Nucleus accumbens (tissue), 56 donors: Measurements from ENCODE around the gene HCAR2.
A peak's percentile ranks its signal among the peaks of the same experiment; 100 is the strongest.
"Not testable (repeated sequence)": the region's sequence is repeated elsewhere in the genome, so short reads cannot be mapped to it uniquely, and the experiment has no call there.

ENCODE experiments used
- DNase-seq, 56 donors: peaks; one replicate each; lab custom pipeline; 2025; lab: John Stamatoyannopoulos, UW

The HCAR2 gene

DNA sequence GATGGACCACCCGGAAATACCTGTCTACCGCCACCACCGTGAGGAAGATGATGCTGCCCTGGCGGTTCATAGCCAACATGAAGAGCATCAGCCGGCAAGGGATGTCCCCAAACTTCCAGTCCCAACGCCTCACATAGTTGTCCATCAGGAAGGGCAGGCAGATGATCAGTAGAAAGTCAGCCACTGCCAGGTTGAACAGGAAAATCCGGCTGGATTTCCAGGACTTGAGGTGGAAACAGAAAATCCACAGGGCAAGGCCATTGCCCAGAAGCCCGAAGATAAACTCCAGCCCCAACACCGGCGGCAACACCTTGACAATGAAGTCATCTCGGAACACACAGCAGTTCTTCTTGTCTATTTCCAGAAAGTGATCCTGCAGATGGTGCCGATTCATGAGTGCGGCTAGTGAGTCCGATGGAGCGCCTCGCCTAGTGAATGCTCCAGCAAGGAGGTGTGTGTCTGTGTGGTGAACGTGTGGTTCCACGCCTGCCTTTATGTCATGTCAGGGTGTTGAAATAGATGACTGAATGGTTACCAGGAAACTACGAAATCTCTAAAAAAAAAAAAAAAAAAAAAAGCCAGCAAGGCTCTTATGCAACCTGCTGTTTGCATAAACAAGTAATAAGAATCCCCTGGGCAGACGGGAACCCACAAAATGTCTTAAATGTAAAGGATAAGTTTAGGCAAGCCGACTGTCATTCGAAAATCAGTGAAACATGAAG is at the start of gene HCAR2:
HCAR2 (minus strand) TSS at position 468 of the 722 bp plus-strand sequence; CDS start at position 394, 74 bp downstream.
- peak in 1 of 56 donors; percentile 0 for DNase-seq

DNA sequence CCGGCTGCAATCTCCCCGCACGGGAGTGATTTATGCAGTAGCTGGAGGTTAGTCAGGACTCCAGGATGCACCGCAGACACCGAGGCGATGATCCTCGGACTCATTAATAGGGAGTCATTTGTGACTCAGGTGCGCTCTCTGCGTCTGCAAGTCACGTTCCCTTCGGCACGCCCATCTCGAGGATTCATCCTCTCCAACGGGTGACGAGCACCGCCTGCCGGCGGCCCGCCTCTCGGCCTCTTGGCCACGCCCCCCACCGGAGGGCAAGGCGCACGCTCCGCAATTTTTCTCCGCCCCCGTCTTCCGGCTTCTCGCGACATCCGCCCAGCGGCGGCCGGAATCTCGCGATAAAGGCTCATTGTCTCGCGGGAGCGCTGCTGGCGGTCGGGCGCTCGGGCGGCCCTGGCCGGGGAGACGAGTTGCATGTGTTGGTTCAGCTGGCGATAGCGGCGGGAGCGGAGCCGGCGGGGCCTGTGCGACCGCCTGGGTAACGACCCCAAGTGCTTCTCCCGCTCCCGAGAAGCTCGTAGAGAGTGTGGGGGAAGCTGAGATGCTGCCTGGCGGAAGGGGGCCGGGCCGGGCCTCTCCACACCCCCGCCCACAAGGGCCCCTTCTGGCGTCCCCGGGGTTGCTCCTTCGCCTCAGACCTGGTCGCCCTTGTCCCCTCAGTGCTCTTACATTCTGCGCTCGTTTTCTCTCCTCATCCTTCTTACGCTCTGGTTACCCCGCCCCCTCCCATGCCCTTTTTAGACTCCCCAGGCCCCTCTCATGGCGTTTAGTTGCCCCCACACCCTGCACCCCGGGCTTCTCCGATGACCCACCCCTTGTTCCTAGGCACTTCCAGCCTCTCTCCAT is 49.5 kb upstream of the HCAR2 start, which contains the start of gene DENR:
DENR (plus strand) TSS at position 361 of the 855 bp plus-strand sequence. CDS start 878 bp downstream, outside the sequence.
- peak; percentile 75 to 98 (median 95) for DNase-seq

DNA sequence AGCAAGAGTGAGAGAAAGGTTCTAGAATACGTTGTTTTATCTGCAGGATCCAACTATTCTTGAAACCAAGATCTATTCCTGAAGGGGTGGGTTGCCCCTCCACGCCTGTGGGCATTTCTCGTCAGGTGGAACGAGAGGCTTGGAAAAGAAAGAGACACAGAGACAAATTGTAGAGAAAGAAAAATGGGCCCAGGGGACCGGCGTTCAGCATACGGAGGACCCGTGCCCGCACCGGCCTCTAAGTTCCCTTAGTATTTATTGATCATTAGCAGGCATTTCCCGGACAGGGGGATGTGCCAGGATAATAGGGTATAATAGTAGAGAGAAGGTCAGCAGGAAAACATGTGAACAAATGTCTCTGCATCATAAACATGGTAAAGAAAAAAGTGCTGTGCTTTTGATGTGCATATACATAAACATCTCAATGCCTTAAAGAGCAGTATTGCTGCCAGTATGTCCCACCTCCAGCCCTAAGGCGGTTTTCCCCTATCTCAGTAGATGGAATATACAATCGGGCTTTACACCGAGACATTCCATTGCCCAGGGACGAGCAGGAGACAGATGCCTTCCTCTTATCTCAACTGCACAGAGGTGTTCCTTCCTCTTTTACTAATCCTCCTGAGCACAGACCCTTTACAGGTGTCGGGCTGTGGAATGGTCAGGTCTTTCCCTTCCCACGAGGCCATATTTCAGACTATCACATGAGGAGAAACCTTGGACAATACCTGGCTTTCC is 47.8 kb upstream of the HCAR2 start:
- not testable (repeated sequence) for DNase-seq

DNA sequence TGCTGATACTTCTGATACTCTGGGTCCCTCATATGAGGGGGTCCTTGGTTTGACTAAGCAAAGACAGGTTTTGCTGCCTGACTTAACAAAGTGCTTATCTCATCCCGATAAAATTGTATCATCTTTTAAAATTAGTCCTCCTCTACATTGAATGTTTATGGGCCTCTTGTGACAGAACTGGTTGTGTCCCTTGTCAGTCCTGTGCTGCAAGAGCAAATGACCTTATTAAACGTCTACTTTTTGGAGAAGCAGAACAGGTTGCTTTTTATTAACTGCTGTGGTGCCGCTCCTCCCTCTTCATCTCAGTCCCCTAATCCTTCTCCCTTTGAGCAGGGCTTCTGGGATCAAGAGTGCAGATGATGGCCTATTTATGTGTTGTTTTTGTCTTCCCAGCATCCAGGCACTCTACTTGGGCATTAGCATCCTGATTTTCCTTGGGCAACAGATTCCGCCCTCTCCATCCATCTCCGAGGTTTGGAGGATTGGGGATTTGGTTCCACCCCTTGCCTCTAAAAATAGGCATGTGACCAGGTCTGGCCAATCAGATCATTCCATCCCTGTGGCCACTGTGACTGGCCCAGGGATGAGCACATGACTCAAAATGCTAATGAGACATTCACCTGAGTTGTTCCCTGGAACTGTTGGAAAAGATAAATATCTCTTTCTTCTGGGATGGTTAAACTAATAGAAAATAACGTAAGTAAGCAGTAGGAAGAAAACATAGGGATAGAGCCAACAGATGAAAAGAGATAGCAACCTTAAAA is 46.6 kb upstream of the HCAR2 start:
- no peak for DNase-seq

DNA sequence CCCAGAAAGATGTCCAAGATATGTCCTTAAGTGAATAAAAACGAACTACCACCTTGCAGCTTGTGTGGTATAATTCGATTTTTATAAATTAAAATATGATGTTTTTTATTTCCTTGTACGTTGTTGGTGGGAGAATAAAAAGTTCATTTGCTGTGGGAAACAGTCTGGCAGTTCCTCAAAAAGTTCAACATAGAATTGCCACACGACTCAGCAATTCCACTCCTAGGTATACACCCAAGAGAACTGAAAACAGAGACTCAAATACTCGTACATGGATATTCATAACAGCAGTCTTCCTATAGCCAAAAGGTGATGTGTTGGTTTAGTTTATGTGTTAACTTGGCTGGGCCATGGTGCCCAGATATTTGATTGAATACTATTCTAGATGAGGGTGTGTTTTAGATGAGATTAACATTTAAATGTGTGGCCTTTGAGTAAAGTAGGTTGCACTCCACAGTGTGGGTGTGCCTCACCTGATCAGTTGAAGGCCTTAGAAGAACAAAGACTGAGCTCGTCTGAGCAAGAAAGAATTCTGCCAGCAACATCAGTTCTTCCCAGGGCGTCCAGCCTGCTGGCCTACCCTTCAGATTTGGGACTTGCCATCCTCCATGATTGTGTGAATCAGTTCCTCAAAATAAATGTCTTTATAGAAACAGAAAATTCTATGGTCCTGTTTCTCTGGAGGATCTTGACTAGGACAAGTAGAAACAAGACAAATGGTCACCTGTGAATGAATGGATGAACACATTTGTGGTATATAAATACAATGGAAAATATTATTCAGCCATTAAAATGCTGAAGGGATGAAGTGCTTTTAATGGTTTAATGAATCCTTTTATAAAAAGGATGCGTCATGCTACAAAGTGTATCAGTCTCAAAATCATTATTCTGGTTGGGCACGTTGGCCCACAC is 44.3 kb upstream of the HCAR2 start:
- DNase-seq, result no peak

DNA sequence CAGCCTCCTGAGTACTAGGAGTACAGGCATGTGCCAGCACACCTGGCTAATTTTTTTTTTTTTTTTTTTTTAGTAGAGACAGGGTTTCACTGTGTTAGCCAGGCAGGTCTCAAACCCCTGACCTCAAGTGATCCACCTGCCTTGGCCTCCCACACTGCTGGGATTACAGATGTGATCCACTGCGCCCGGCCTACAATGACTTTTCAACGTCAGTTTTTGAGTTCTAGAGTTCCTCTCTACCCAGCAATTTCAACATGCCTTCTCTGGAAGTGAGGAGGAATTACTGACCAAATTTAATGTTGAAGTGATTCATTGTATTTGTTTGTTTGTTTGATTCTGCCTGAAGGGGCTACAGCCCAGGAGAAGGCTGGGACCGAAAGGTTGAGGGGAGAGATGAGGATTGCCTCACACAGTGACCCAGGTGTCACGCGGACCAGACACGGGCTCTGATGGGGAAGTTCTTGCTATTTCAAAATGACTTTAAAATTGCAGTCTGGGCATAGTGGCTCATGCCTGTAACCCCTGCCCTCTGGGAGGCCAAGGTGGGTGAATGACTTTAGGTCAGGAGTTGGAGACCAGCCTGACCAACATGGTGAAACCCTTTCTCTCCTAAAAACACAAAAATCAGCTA is 40.9 kb upstream of the HCAR2 start:
- DNase-seq, result peak in 2 of 56 donors; percentile 3 to 20

DNA sequence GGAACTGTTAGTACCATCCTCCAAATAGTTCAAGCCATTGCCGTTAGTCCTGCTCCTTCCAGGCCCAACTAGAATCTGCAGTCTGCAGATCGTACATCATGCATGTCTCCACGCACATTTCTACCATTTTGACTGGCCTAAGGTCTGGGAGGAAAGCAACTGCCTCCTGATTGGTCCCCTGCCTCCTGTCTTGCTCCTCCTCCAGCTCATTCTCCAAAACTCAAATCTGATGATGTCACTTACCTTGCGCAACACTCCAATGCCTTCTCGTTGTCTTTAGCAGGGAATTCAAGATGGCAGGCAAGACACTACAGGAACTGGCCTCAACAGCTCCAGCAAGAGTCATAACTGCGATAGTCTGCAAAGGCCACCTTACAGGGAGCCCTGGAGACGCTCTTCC is 37.2 kb upstream of the HCAR2 start:
- no peak for DNase-seq

DNA sequence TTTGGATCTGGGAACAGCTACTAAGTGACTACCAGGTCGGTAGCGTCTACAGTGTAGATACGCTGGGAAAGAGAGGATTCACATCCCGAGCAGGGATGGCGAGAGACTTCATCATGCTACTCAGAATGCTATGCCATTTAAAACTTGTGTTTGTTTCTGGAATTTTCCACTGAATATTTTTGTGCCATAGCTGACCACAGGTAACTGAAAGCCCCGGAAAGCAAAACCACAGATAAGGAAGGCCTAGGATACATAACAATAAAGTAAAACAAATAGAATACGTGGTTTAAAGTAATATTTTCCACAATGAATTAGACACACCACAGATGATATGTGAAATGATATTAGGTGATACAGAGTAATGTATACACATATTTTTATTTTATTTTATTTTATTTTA is 35.4 kb upstream of the HCAR2 start:
- DNase-seq, result no peak

DNA sequence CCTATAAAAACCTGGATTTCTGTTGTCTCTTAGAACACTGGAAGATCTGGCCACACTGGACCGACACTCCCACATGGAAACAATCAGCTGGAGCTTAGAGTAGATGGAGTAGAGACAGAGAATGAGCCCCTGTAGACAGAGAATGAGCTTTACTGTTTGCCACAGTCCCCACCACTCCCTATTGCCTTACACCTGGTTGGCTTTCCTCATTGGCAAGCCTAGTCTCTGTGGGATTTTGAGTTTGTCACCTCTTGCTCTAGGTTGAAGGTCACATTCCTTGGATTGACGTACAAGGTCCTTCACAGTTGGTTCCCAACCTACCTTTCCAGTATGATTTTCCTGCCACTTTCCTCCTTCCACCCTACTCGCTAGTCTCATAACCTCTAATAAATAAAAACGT is 29.5 kb upstream of the HCAR2 start:
- no peak for DNase-seq

DNA sequence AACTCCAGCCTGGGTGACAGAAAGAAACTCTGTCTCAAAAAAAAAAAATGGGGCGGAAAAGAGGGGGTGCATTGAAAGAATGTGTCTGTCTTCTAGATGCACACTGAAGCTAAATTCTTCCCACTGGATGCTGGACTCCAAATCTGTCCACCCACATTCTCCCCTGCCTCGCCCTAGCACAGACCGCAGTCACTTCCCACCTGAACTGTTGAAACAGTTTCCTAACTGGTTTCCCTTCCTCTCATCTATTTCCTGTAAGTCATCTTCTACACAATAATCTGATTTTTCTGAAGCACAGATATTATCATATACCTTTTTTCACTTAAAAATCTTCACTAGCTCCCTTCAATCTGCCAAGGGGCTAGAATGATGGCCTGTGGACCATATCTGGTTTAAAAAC is 29.0 kb upstream of the HCAR2 start:
- no peak for DNase-seq

DNA sequence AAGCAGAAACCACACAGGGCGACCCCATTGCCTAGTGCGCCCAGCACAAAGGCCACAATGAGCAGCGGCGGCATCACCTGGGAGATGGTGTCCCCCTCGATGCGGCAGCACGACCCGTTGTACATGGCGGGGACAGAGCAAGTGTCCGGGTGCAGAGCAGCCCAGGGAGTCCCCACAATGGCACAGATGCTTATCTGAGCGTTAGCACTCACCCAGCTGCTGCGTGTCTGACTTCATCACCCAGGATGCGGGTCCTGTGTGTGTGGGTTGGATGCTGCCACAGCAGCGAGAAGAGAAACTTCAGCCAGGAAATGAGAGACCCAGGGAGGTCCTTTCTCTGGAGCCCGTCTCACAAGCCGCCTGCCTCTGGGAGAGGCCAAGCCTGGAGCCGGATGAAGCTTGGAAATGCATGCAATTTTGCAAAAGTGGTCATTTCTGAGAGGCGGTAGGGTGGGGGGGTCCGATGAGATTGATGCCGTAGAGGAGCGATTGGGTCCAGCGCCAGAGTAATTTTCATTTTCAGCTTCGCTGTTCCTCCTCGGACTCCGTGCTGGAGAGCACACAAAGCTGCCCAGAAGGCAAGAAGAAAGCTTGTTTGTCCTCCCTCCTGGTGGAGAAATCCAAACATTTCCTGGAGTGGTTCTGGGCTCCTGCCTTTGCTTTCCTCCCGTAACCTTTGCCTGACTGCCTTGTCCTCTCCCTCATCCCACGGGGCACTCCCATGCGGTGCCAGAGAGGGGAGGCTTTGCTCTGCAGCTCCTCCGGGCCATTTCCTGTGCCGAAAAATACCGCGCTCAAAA is 27.3 kb upstream of the HCAR2 start, which contains the start of gene HCAR1:
HCAR1 (minus strand) TSS at position 630 of the 800 bp plus-strand sequence; CDS start at position 125, 505 bp downstream.
- no peak for DNase-seq

DNA sequence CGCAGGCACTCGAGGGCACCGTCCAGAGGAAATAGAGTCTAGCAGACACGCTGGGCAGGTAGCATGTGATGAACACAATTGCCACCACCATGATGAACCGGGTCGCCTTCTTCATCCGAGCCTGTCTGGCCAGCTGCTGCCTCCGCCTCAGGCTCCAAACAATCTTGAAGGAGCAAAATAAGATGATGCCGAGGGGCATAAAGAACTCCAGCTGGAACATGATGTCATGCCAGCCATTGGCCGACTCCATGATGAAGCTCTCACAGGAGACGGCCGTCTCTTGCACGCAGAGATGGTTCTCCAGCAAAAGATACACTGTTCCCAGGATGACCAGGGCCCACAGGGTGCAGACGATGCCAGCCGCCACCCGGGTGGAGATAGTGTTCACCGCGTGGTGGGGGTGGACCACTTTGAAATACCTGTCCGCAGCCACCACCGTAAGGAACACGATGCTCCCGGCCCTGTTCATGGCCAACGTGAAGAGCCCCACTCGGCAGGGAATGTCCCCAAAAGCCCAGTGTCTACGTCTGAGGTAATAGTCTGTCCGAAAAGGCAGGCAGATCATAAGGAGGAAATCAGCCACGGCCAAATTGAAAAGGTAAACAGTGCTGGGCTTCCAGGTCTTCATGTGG is 26.5 kb upstream of the HCAR2 start:
- no peak for DNase-seq

DNA sequence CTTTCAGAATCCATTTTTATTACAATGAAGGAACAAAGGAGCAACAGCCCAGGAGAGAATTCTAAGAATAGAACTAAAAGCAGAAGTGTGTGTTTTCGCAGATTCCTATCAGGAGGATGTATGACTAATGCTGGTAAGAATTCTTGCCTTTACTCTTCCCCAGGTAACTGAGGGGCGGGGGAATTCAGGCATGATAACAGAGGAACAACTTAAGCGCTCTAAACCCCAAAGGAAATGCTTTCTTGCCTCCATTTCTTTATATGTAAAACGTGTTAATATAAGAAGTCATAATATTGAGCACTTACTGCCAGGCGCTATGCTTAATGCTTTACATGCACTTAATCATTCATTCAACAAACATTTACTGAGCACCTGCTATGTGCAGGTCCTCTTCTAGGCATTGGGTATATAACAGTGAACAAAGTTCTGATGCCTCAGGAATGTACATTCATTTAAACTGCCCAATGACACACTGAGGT is 23.0 kb upstream of the HCAR2 start:
- DNase-seq, result peak in 5 of 56 donors; percentile 7 to 16 (median 9)

DNA sequence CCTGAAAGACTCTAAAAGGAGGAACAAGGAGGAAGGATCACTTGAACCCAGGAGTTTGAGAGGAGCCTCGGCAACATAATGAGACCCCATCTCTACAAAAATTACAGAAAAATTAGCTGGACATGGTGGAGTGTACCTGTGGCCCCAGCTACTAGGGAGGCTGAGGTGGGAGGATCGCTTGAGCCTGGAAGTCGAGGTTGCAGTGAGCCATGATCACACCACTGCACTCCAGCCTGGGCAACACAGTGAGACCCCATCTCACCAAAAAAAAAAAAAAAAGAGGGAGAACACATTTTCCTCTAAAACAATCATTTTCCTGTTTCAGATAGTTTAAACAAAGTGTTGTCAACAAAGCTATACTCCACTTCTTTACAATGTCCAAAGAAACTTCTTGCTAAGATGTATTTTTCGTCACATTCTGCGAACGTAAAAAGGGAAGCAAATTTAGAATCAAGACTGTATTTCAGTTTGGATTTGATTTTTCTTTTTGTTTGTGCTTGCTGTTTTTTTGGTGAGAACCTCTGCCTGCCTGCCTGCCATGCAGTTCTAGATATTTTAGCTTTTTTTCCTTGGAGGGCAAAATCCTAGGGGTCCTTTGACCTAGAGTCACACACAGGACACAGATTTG is 22.4 kb upstream of the HCAR2 start:
- no peak for DNase-seq

DNA sequence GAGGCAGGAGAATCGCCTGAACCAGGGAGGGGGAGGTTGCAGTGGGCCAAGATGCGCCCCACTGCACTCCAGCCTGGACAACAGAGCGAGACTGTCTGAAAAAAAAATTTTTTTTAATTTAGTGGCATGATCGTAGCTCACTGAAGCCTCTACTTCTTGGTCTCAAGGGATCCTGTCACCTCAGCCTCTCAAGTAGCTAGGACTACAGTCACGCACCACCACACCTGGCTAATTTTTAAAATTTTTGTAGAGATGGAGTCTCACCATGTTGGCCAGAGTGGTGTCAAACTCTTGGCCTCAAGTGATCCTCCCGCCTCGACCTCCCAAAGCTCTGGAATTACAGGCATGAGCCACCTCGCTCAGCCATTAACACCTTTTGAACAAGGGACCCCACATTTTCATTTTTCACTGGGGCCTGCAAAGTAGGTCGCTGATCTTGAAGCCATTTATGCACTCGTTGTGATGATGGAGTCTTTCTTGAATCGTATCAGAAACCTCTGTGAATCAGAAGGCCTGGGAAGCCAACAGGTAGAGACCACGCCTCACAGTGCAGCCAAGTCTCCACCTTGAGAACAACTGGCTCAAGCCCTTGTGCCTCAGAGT is 21.6 kb upstream of the HCAR2 start:
- DNase-seq, result no peak

DNA sequence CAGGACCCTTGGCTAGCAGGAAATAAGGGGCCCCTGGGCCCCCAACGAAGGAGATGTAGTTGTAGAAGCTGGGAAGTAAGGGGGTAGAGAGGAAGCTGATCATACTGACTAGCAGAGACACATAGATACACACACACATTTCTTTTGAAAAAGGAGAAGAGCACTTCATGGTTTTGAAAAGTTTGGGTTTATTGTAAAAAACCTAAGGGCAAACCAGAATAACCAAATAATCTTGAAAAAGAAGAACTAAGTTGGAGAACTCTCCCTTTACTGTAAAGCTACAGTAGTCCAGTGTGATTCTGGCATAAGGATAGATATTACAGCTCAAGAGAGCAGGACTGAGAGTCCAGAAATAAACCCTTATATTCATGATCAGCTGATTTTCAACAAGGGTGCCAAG is 19.2 kb upstream of the HCAR2 start:
- DNase-seq, result no peak
